ENCODE measurements around the gene TDRD12.

TDRD12 gene

DNA sequence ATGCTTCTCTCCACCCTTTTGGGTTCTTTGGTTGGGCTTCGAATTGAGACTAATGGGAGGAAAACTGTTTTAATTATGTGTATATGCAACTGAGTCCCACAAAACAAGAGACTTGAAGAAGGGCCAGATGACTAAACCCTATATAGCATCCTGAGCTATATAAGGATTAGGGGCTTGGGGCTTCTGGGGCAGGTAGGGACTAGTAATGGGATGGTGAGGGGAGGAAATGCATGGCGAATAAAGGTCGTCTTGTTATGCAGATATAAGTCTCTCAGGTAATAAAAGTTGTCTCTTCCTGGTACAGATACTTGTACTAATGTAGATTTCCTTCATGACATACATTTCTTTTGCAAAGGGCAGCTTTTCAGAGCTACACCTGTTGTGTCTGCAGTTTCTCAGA lies 152.8 kb downstream of the TDRD12 start:
- no peak for DNase-seq

DNA sequence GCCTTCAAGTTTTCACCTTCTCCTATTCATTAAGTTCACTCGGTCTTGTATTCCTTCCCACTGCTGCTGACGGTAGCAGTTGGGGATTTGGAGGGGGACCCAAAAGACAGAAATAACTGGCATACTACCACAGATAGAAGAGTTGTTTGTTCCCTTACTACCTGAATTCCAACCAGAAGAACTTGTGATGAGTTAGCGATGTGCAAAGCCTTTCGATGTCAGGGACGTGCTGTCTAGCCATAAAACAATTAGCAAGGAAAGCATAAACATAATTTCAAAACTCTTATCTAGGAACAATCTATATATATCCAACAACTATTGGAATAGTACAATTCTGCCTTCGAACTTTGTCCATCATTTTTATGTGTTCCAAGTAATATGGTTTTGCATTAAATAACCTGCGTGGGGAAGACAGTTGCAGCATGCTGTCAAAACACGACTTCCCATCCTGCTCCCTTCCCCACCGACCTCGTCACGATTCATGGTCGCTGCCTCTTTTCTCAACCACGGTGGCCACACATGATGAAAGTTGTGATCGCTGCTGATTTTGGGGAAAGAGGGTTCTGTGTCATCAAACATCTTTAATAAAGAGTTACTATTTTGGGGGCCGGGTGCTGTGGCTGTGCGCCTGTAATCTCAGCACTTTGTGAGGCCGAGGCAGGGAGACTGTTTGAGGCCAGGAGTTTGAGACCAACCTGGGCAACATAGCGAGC lies 153.8 kb downstream of the TDRD12 start:
- no peak for DNase-seq

DNA sequence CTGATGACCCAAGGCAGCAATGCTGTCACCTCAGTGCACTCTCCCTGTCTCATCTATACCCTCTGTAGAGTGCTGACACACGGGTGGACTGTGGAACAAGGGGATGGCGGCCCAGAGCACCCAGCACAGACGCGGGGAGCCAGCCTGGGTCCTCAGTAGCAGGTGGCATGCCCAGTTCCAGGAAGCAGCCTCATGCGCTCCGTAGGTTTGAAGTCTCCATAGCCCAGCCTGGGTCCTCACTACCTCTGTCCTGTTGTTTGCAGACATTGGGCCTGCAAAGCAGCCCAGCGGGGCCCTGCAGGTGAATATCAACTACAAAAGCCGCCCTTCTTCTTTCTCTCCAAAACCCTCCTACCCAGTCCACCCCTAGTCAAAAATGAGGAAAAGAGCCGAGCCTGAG lies 155.0 kb downstream of the TDRD12 start:
- DNase-seq: no peak

DNA sequence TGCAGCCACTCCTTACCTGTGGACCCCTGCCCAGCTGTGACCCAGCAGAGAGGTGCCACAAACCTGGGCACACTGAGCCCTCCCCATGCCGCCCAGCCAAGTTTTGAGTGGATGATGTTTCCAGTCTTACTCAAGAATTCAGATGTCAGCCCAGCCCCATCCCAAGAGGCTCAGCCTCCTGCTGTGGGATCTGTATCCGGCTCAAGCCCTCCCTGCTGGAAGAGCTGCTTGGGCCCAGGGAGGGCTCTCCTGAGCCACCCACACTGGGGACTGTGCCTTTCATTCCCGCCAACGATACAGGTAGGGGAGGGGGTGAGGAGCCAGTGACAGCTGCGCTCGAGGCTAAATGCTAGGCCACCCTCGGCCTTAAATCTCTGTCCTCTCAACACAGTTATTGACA lies 155.9 kb downstream of the TDRD12 start:
- DNase-seq: no peak

DNA sequence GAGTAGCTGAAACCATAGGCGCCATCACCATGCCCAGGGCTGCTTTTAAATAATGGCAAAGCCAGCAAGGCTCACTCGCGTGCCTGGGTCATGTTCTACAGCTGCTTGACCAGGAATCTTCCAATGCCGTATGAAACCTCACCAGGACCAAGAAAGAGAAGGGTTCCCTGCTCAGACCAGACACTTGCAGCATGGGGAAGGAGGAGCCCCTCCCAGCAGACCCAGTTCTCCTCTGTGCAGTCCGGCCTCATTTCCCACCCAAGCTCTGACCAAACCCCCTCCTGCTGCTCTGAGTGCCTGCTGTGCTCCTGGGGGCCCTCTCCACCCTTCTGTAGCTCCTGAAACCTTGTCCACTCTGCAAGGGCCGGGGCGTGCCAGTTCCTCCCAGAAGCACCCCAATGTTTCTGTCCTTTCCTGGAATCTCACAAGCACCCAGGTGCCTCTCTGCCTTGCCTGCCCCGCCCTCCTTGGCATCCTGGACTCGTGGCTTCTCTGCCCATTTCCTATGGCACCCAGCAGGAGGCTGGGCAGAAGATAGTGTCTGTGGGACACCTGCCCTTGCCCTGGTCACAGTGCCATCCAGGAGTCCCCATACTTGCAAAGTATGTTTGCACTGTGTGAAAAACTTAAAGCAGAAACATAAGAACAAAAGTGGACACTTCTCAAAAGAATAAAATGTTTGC lies 156.8 kb downstream of the TDRD12 start:
- no peak for DNase-seq

DNA sequence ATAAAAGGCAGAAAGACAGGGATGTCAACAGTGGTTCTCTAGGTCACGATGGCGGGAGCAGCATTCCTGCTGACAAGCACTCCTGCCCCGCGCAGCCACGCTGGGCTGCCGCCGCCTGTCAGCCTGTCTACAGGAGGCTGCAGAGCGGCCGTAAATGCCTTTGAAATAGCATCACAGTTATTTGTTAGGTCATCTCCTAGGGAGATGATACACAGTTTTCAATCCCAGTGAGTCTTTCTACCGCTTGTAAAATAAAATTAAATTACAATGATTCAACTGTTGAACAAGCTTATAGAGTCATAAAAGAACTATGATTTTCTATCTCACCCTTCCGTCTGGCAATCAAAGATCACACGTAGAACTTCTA lies 157.3 kb downstream of the TDRD12 start:
- DNase-seq: no peak
